GM06990 (cell line): ENCODE data around the gene SYT17.

ENCODE experiments used
- DNase-seq: peaks from one replicate; pipeline ENCODE4 v3.0.0-alpha.2; 2011; ENCODE audit not compliant: insufficient read length; ENCODE audit errors: extremely low read depth
- H3K27me3 ChIP-seq: replicated peaks from 2 replicates; pipeline ENCODE4 v1.6.0; 2011; ENCODE audit warnings: low read length; ENCODE audit not compliant: control insufficient read depth, insufficient read depth
- H3K36me3 ChIP-seq: 2 replicates; pipeline ENCODE4 v1.5.1; 2011; ENCODE audit warnings: low read length; ENCODE audit not compliant: control insufficient read depth, insufficient read depth
- H3K4me3 ChIP-seq: replicated peaks from 2 replicates; pipeline ENCODE4 v1.5.1; 2011; ENCODE audit warnings: low read depth, mild to moderate bottlenecking, control low read depth, low read length
- TF ChIP-seq, protein P1 (sequence below): IDR thresholded peaks from 2 replicates; pipeline ENCODE4 v1.5.1; 2011; ENCODE audit warnings: low read length, control low read depth, mild to moderate bottlenecking, inconsistent platforms; ENCODE audit not compliant: insufficient read depth, poor library complexity, severe bottlenecking

Gene SYT17

GRCh38 chr16:19140396-19140795 lies 27.6 kb upstream of the SYT17 start:
- TF ChIP-seq, protein P1, sequence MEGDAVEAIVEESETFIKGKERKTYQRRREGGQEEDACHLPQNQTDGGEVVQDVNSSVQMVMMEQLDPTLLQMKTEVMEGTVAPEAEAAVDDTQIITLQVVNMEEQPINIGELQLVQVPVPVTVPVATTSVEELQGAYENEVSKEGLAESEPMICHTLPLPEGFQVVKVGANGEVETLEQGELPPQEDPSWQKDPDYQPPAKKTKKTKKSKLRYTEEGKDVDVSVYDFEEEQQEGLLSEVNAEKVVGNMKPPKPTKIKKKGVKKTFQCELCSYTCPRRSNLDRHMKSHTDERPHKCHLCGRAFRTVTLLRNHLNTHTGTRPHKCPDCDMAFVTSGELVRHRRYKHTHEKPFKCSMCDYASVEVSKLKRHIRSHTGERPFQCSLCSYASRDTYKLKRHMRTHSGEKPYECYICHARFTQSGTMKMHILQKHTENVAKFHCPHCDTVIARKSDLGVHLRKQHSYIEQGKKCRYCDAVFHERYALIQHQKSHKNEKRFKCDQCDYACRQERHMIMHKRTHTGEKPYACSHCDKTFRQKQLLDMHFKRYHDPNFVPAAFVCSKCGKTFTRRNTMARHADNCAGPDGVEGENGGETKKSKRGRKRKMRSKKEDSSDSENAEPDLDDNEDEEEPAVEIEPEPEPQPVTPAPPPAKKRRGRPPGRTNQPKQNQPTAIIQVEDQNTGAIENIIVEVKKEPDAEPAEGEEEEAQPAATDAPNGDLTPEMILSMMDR: no peak
- no peaks in the 10 kb centered on the region for H3K36me3 ChIP-seq
- H3K27me3 ChIP-seq: no peaks in the 10 kb centered on the region; the same call in 1 of the 2 replicates
- no peak overlapping the region for H3K4me3 ChIP-seq
- no peak for DNase-seq

DNA sequence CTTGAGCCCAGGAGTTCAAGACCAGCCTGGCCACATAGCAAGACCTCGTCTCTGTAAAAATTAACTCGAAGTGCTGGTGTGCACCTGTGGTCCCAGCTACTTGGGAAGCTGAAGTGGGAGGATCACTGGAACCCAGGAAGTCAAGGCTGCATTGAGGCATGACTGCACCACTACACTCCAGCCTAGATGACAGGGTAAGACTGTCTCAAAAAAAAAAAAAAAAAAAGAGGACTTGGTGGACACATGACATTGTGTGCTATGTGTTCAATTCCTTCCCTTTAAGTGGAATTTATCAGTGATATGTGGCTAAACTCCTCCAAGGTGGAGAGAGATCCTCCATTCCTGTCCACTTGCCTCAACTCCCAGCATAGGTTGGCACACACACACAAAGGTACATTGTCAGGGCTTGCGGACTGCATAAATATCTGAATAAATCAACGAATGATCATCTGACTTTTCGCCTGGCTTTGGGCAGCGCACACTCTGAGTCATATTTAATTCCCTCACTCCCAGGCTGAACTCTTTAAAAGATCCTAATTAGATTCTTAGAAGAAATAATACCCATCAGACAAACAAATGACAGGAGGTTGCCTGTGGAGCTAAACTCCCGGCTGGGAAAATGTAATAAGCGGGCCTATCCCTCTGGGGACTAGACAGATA lies 25.0 kb upstream of the SYT17 start:
- no peak for DNase-seq
- no peak overlapping the region for H3K4me3 ChIP-seq

DNA sequence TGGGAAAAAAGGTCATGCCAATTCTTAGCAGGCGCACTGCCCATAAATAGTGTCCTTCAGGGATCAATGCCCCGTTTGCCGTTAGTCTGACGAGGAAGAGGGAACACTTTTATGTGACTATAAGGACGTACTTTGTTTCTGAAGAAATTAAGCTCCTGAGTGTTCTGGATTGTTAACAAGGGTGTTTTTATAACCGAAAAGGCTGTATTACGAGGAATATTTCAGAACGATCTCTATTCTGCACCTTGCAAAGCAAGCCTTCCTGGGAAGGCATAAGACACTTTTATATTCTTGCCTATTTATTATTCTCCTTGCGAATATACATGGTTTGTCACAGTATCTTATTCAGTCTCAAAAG lies 24.5 kb upstream of the SYT17 start:
- Histone ChIP-seq H3K4me3 (no peak overlapping the region), H3K27me3 (no peaks in the 10 kb centered on the region; the same call in 1 of the 2 replicates), H3K36me3 (no peaks in the 10 kb centered on the region)
- DNase-seq: no peak
- TF ChIP-seq, protein P1: no peak

More for the DNA sequence above, 25.0 kb upstream of the SYT17 start:
- TF ChIP-seq, protein P1: no peak
- H3K36me3 ChIP-seq: no peaks in the 10 kb centered on the region
- no peaks in the 10 kb centered on the region; the same call in 1 of the 2 replicates for H3K27me3 ChIP-seq

- TF ChIP-seq, protein P1: no peak
- Histone ChIP-seq H3K4me3 (no peak overlapping the region), H3K27me3 (no peaks in the 10 kb centered on the region; the same call in 1 of the 2 replicates), H3K36me3 (no peaks in the 10 kb centered on the region)
- no peak for DNase-seq
Observed at GRCh38 chr16:19145010-19145409, 23.0 kb upstream of the SYT17 start.

- no peak overlapping the region for H3K4me3 ChIP-seq
- no peak for DNase-seq
- H3K27me3 ChIP-seq: no peaks in the 10 kb centered on the region; the same call in 1 of the 2 replicates
- TF ChIP-seq, protein P1: no peak
- H3K36me3 ChIP-seq: no peaks in the 10 kb centered on the region
Observed at GRCh38 chr16:19147126-19147525, 20.9 kb upstream of the SYT17 start.
